ENCODE data around the gene FAM13B. TPM values are rescaled to one million over a fixed set of nuclear protein-coding genes. Genes with fewer than 3 reads are reported as not detected.

Gene FAM13B
- total RNA-seq, 1 donor from 2014 or later, result 57.9 TPM

- no peaks in the 10 kb centered on the region for H3K4me1 Mint-ChIP-seq
- no peak overlapping the region for H3K4me3 Mint-ChIP-seq
- H3K27ac Mint-ChIP-seq, result no peak overlapping the region
- DNase-seq (ENCODE audit: low spot score in 2 of 2, unreplicated experiment in 2 of 2), result no peak
- no peaks in the 10 kb centered on the region for H3K27me3 Mint-ChIP-seq (ENCODE audit: low read depth)
- H3K9me3 Mint-ChIP-seq, result no peaks in the 10 kb centered on the region
- H3K36me3 Mint-ChIP-seq, result peaks cover 35% of the 10 kb centered on the region
- no peak for TF ChIP-seq CTCF (IDR thresholded peaks at IDR 0.05; ENCODE audit: unreplicated experiment)
These were observed 20.9 kb downstream of the FAM13B start for GRCh38 chr5:138011991-138012390.

- no peaks in the 10 kb centered on the region for H3K27me3 Mint-ChIP-seq (ENCODE audit: low read depth)
- H3K36me3 Mint-ChIP-seq, result peaks cover 29% of the 10 kb centered on the region
- H3K4me1 Mint-ChIP-seq, result peaks cover 16% of the 10 kb centered on the region
- H3K27ac Mint-ChIP-seq, result no peak overlapping the region
- H3K4me3 Mint-ChIP-seq, result no peak overlapping the region
- no peak for TF ChIP-seq CTCF (IDR thresholded peaks at IDR 0.05; ENCODE audit: unreplicated experiment)
- peaks cover 12% of the 10 kb centered on the region for H3K9me3 Mint-ChIP-seq
- DNase-seq (ENCODE audit: low spot score in 2 of 2, unreplicated experiment in 2 of 2), result no peak
These were observed 32.7 kb downstream of the FAM13B start for GRCh38 chr5:138000102-138000723.

GRCh38 chr5:137997726-137998213 is 35.1 kb downstream of the FAM13B start:
- H3K27ac Mint-ChIP-seq, result peak overlapping the region; percentile 73

GRCh38 chr5:137995749-137996128 is 37.1 kb downstream of the FAM13B start:
- Mint-ChIP-seq H3K4me1 (peaks cover 28% of the 10 kb centered on the region), H3K27me3 (ENCODE audit: low read depth) (no peaks in the 10 kb centered on the region), H3K27ac (peak overlapping the region; percentile 92), H3K9me3 (peaks cover 12% of the 10 kb centered on the region), H3K36me3 (peaks cover 24% of the 10 kb centered on the region), H3K4me3 (no peak overlapping the region)
- DNase-seq (ENCODE audit: low spot score in 2 of 2, unreplicated experiment in 2 of 2), result no peak
- TF ChIP-seq CTCF (IDR thresholded peaks at IDR 0.05; ENCODE audit: unreplicated experiment), result no peak

More at GRCh38 chr5:137997726-137998213, 35.1 kb downstream of the FAM13B start:
- Mint-ChIP-seq H3K4me3 (no peak overlapping the region), H3K36me3 (peaks cover 24% of the 10 kb centered on the region), H3K27me3 (ENCODE audit: low read depth) (no peaks in the 10 kb centered on the region), H3K4me1 (peaks cover 24% of the 10 kb centered on the region), H3K9me3 (peaks cover 12% of the 10 kb centered on the region)
- no peak for TF ChIP-seq CTCF (IDR thresholded peaks at IDR 0.05; ENCODE audit: unreplicated experiment)
- DNase-seq (ENCODE audit: low spot score in 2 of 2, unreplicated experiment in 2 of 2), result no peak

GRCh38 chr5:137995077-137995748 is 37.7 kb downstream of the FAM13B start:
- Mint-ChIP-seq H3K9me3 (peaks cover 12% of the 10 kb centered on the region), H3K4me1 (peaks cover 28% of the 10 kb centered on the region), H3K4me3 (no peak overlapping the region), H3K36me3 (peaks cover 24% of the 10 kb centered on the region), H3K27me3 (ENCODE audit: low read depth) (no peaks in the 10 kb centered on the region), H3K27ac (peak overlapping the region; percentile 92)
- no peak for TF ChIP-seq CTCF (IDR thresholded peaks at IDR 0.05; ENCODE audit: unreplicated experiment)
- DNase-seq (ENCODE audit: low spot score in 2 of 2, unreplicated experiment in 2 of 2), result no peak
